Transverse colon (tissue), 3 donors: ENCODE measurements around the gene FOXP4.

Experiments used
- CTCF ChIP-seq, 5 experiments: fragments of 200-600 bp in 3 of 5; fragments of 450-650 bp in 2 of 5; sonication (generic) in 3 of 5; IDR thresholded peaks; 1 replicate in 2 of 5; 2 replicates in 3 of 5; pipeline ENCODE4 v1.5.1; 2016 to 2017; ENCODE audit warnings: antibody characterized with exemption in 5 of 5, inconsistent platforms in 3 of 5, mild to moderate bottlenecking in 2 of 5, moderate library complexity in 1 of 5
- POLR2A ChIP-seq: fragments of 450-650 bp; IDR thresholded peaks from one replicate; pipeline ENCODE4 v1.6.1; 2016; ENCODE audit warnings: antibody characterized with exemption, mild to moderate bottlenecking, moderate library complexity

DNA sequence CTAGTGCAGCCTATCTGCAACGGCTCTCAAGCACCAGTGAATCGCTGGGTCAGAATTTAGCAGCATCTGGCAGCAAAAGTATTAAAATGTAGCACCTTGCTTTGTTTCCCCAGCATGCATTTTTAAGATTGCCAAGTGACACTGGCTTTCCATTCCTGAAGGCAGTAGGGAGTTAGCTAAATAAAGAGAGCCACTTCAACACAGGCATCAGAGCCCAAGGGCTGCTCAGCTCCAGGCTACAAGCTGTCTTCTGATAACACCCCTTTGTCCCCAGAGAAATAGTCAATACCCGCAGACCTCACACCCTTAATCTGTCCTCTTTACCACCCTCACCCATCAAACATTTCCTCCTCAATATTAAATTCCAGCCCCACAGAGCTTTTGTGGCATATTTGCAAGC lies 72.4 kb downstream of the FOXP4 start:
- TF ChIP-seq POLR2A (no peak), CTCF (IDR thresholded peaks at IDR 0.05) (no peak)
